GM12892 (cell line): Measurements from ENCODE around the gene SHISA9.

Experiments
- DNase-seq: peaks from one replicate; pipeline ENCODE4 v3.0.0; 2011; ENCODE audit not compliant: insufficient read length
- FAIRE-seq: peaks from 2 replicates; lab custom pipeline; 2011; peaks lifted over from hg19 to GRCh38; lab: Jason Lieb, UNC
- POLR2A ChIP-seq: IDR thresholded peaks from 2 replicates; pipeline ENCODE4 v1.6.1; 2011; ENCODE audit warnings: low read depth, low read length, control low read depth
- POLR2AphosphoS5 ChIP-seq: IDR thresholded peaks from 2 replicates; pipeline ENCODE4 v1.6.1; 2011; ENCODE audit warnings: low read depth, low read length, control low read depth
- TAF1 ChIP-seq: IDR thresholded peaks from 2 replicates; pipeline ENCODE4 v1.6.1; 2011; ENCODE audit warnings: low read depth, mild to moderate bottlenecking, control low read depth, low read length, borderline replicate concordance

The SHISA9 gene

GRCh38 chr16:12876778-12877177, 24.6 kb upstream of the SHISA9 start:
- FAIRE-seq = no peak
- no peak for TF ChIP-seq TAF1
- no peak for TF ChIP-seq POLR2AphosphoS5
- TF ChIP-seq POLR2A = no peak
- no peak for DNase-seq

- no peak for DNase-seq
- TF ChIP-seq POLR2A (no peak), TAF1 (no peak), POLR2AphosphoS5 (no peak)
- no peak for FAIRE-seq
Measured at GRCh38 chr16:12878973-12879372, 22.4 kb upstream of the SHISA9 start.

GRCh38 chr16:12879812-12880211, 21.6 kb upstream of the SHISA9 start:
- DNase-seq = no peak
- FAIRE-seq = no peak
- no peak for TF ChIP-seq TAF1
- TF ChIP-seq POLR2A = no peak
- no peak for TF ChIP-seq POLR2AphosphoS5

GRCh38 chr16:12881182-12881581, 20.2 kb upstream of the SHISA9 start:
- TF ChIP-seq POLR2A = no peak
- FAIRE-seq = no peak

GRCh38 chr16:12881740-12882139, 19.7 kb upstream of the SHISA9 start:
- TF ChIP-seq POLR2AphosphoS5 (no peak), TAF1 (no peak), POLR2A (no peak)
- no peak for FAIRE-seq
- DNase-seq = no peak

More at GRCh38 chr16:12881182-12881581, 20.2 kb upstream of the SHISA9 start:
- DNase-seq = no peak

- FAIRE-seq (no peak), DNase-seq (no peak)
- TF ChIP-seq POLR2AphosphoS5 (no peak), TAF1 (no peak), POLR2A (no peak)
Measured at GRCh38 chr16:12885742-12886141, 15.7 kb upstream of the SHISA9 start.

- no peak for FAIRE-seq
- DNase-seq = no peak
- TF ChIP-seq POLR2AphosphoS5 = no peak
- no peak for TF ChIP-seq POLR2A
- TF ChIP-seq TAF1 = no peak
Measured at GRCh38 chr16:12891836-12892235, 9.6 kb upstream of the SHISA9 start.

- FAIRE-seq = no peak
- no peak for DNase-seq
- TF ChIP-seq POLR2A (no peak), POLR2AphosphoS5 (no peak), TAF1 (no peak)
Measured at GRCh38 chr16:12893050-12893750, 8.2 kb upstream of the SHISA9 start.

GRCh38 chr16:12896562-12896961, 4.8 kb upstream of the SHISA9 start:
- TF ChIP-seq POLR2A (no peak), POLR2AphosphoS5 (no peak), TAF1 (no peak)
- no peak for DNase-seq
- no peak for FAIRE-seq

- TF ChIP-seq POLR2AphosphoS5 (no peak), TAF1 (no peak), POLR2A (no peak)
- FAIRE-seq = no peak
- DNase-seq = no peak
Measured at GRCh38 chr16:12898551-12898950, 2.8 kb upstream of the SHISA9 start.

GRCh38 chr16:12899529-12900143, 1.8 kb upstream of the SHISA9 start:
- TF ChIP-seq POLR2AphosphoS5 (no peak), TAF1 (no peak), POLR2A (no peak)
- FAIRE-seq (no peak), DNase-seq (no peak)

- TF ChIP-seq TAF1 = no peak
- TF ChIP-seq POLR2AphosphoS5 = no peak
- no peak for TF ChIP-seq POLR2A
- FAIRE-seq (no peak), DNase-seq (no peak)
Measured at GRCh38 chr16:12900156-12900555, 1.2 kb upstream of the SHISA9 start.
